ENCODE data around the gene IBA57.

The IBA57 gene

GRCh38 chr1:228163007-228163753, 2.4 kb upstream of the IBA57 start:
- Histone ChIP-seq H3K4me1 (ENCODE audit: low read depth, poor library complexity, severe bottlenecking) (peaks cover 17% of the 10 kb centered on the region), H3K36me3 (ENCODE audit: insufficient read depth) (no peaks in the 10 kb centered on the region), H3K9ac (no peak overlapping the region), H2AFZ (ENCODE audit: low read depth) (no peak overlapping the region), H3K79me2 (ENCODE audit: insufficient read depth, low read depth) (no peaks in the 10 kb centered on the region; the same call in 1 of the 2 replicates), H3K4me3 (IDR thresholded peaks at IDR 0.05; ENCODE audit: insufficient read depth, low read depth, low read length) (no peak overlapping the region), H4K20me1 (ENCODE audit: insufficient read depth) (no peaks in the 10 kb centered on the region), H3K27me3 (ENCODE audit: insufficient read depth, low read depth) (no peaks in the 10 kb centered on the region), H3K27ac (no peak overlapping the region), H3K4me2 (no peak overlapping the region)
- TF ChIP-seq CTCF (conservative IDR thresholded peaks at IDR 0.05; ENCODE audit: low read depth, low read length) = no peak

DNA sequence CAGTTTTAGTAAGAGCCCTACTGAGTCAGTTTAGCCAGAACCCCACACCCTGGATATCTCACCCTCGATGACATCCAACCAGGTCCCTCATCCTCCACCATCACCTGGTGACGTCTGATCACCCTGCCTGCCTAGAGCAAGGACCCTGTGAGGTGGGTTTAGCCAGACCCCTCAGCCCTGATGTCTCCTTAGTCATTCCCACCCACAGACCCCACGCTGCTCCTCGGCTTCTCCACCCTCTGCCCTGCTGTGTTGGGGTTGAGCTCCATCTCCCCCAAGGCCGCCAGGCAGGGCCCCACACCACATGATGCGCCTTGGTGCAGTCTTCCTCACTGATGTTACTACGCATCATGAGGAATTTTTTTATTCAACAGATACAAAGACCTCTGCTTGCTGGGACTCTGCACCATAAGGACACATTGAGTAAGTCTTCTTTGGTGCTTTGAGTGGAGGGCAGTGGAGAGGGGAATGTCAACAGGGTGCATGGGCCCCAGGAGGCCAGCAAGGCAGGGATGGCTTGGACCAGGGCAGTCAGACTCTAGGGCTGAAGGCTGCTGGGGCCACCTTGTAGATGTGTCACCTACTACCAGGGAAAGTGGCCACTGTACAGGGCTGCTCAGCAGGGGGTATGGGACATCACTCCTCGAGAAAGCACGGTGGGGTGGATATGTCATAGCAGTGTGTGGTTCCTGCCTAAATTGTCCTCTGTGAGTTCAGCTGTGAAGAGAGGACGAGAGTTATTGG, 1.7 kb upstream of the IBA57 start:
- no peak for TF ChIP-seq CTCF (conservative IDR thresholded peaks at IDR 0.05; ENCODE audit: low read depth, low read length)
- H3K27ac ChIP-seq = no peak overlapping the region
- no peak overlapping the region for H3K9ac ChIP-seq
- no peaks in the 10 kb centered on the region for H4K20me1 ChIP-seq (ENCODE audit: insufficient read depth)
- H3K36me3 ChIP-seq (ENCODE audit: insufficient read depth) = no peaks in the 10 kb centered on the region
- no peak overlapping the region for H3K4me3 ChIP-seq (IDR thresholded peaks at IDR 0.05; ENCODE audit: insufficient read depth, low read depth, low read length)
- H3K4me2 ChIP-seq = no peak overlapping the region; the same call in 1 of the 2 replicates
- peaks cover 17% of the 10 kb centered on the region for H3K4me1 ChIP-seq (ENCODE audit: low read depth, poor library complexity, severe bottlenecking)
- H2AFZ ChIP-seq (ENCODE audit: low read depth) = no peak overlapping the region
- H3K79me2 ChIP-seq (ENCODE audit: insufficient read depth, low read depth) = no peaks in the 10 kb centered on the region; the same call in 1 of the 2 replicates
- H3K27me3 ChIP-seq (ENCODE audit: insufficient read depth, low read depth) = no peaks in the 10 kb centered on the region

- no peaks in the 10 kb centered on the region; the same call in 1 of the 2 replicates for H3K79me2 ChIP-seq (ENCODE audit: insufficient read depth, low read depth)
- peaks cover 17% of the 10 kb centered on the region for H3K4me1 ChIP-seq (ENCODE audit: low read depth, poor library complexity, severe bottlenecking)
- no peaks in the 10 kb centered on the region for H3K27me3 ChIP-seq (ENCODE audit: insufficient read depth, low read depth)
- no peak overlapping the region for H3K4me3 ChIP-seq (IDR thresholded peaks at IDR 0.05; ENCODE audit: insufficient read depth, low read depth, low read length)
- H3K36me3 ChIP-seq (ENCODE audit: insufficient read depth) = no peaks in the 10 kb centered on the region
- TF ChIP-seq CTCF (conservative IDR thresholded peaks at IDR 0.05; ENCODE audit: low read depth, low read length) = no peak
- H3K27ac ChIP-seq = peak overlapping the region; percentile 46; the same call in 1 of the 2 replicates
- no peaks in the 10 kb centered on the region for H4K20me1 ChIP-seq (ENCODE audit: insufficient read depth)
- peak overlapping the region; percentile 55; the same call in 1 of the 2 replicates for H3K9ac ChIP-seq
- H3K4me2 ChIP-seq = peak overlapping the region; percentile 91
- H2AFZ ChIP-seq (ENCODE audit: low read depth) = peak overlapping the region; percentile 86
Observed at GRCh38 chr1:228164561-228165371, 838 bp upstream of the IBA57 start.

GRCh38 chr1:228166170-228166936, 749 bp downstream of the IBA57 start:
- H3K36me3 ChIP-seq (ENCODE audit: insufficient read depth) = no peaks in the 10 kb centered on the region
- H3K27me3 ChIP-seq (ENCODE audit: insufficient read depth, low read depth) = no peaks in the 10 kb centered on the region
- no peaks in the 10 kb centered on the region for H4K20me1 ChIP-seq (ENCODE audit: insufficient read depth)
- H2AFZ ChIP-seq (ENCODE audit: low read depth) = peak overlapping the region; percentile 91
- peaks cover 17% of the 10 kb centered on the region for H3K4me1 ChIP-seq (ENCODE audit: low read depth, poor library complexity, severe bottlenecking)
- peak; percentile 54; the same call in 1 of the 2 replicates for TF ChIP-seq CTCF (conservative IDR thresholded peaks at IDR 0.05; ENCODE audit: low read depth, low read length)
- peak overlapping the region; percentile 61 for H3K4me3 ChIP-seq (IDR thresholded peaks at IDR 0.05; ENCODE audit: insufficient read depth, low read depth, low read length)
- H3K79me2 ChIP-seq (ENCODE audit: insufficient read depth, low read depth) = no peaks in the 10 kb centered on the region; the same call in 1 of the 2 replicates
- peak overlapping the region; percentile 97 for H3K27ac ChIP-seq
- H3K9ac ChIP-seq = peak overlapping the region; percentile 98
- H3K4me2 ChIP-seq = peak overlapping the region; percentile 56
